Measurements from ENCODE around the gene TMEM260.
"Not testable (repeated sequence)": the region's sequence is repeated elsewhere in the genome, so short reads cannot be mapped to it uniquely, and the experiment has no call there.

TMEM260 gene

GRCh38 chr14:56667290-56667689 lies 87.7 kb downstream of the TMEM260 start:
- not testable (repeated sequence) for DNase-seq (ENCODE audit: low read depth in 1 of 2, low spot score in 1 of 2)

- no peak for DNase-seq (ENCODE audit: low read depth in 1 of 2, low spot score in 1 of 2)
Observed at GRCh38 chr14:56676042-56676441, 96.4 kb downstream of the TMEM260 start.

- DNase-seq (ENCODE audit: low read depth in 1 of 2, low spot score in 1 of 2) = no peak
Observed at GRCh38 chr14:56678838-56679237, 99.2 kb downstream of the TMEM260 start.

- no peak for DNase-seq (ENCODE audit: low read depth in 1 of 2, low spot score in 1 of 2)
Observed at GRCh38 chr14:56686416-56686815, 106.8 kb downstream of the TMEM260 start.

GRCh38 chr14:56687123-56687522 lies 107.5 kb downstream of the TMEM260 start:
- no peak for DNase-seq (ENCODE audit: low read depth in 1 of 2, low spot score in 1 of 2)

- no peak for DNase-seq (ENCODE audit: low read depth in 1 of 2, low spot score in 1 of 2)
Observed at GRCh38 chr14:56694609-56695008, 115.0 kb downstream of the TMEM260 start.

GRCh38 chr14:56695216-56695615 lies 115.6 kb downstream of the TMEM260 start:
- not testable (repeated sequence) for DNase-seq (ENCODE audit: low read depth in 1 of 2, low spot score in 1 of 2)
